KOPT-K1 (cell line): ENCODE data around the gene PID1.

Experiments
- H3K27ac ChIP-seq: fragments of 200-600 bp; sonication (generic); 2 replicates; pipeline ENCODE4 v1.5.1; 2016; ENCODE audit warnings: antibody characterized with exemption, mild to moderate bottlenecking, low read depth, low read length; ENCODE audit not compliant: poor library complexity, severe bottlenecking
- H3K36me3 ChIP-seq: fragments of 200-600 bp; sonication (generic); 2 replicates; pipeline ENCODE4 v1.5.1; 2017; ENCODE audit warnings: antibody characterized with exemption, mild to moderate bottlenecking, low read length, moderate library complexity; ENCODE audit not compliant: insufficient read depth
- H3K9me3 ChIP-seq: fragments of 200-600 bp; sonication (generic); 2 replicates; pipeline ENCODE4 v1.5.1; 2017; ENCODE audit warnings: antibody characterized with exemption, low read length, mild to moderate bottlenecking; ENCODE audit not compliant: insufficient read depth, poor library complexity, severe bottlenecking

The PID1 gene, protein sequence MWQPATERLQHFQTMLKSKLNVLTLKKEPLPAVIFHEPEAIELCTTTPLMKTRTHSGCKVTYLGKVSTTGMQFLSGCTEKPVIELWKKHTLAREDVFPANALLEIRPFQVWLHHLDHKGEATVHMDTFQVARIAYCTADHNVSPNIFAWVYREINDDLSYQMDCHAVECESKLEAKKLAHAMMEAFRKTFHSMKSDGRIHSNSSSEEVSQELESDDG

DNA sequence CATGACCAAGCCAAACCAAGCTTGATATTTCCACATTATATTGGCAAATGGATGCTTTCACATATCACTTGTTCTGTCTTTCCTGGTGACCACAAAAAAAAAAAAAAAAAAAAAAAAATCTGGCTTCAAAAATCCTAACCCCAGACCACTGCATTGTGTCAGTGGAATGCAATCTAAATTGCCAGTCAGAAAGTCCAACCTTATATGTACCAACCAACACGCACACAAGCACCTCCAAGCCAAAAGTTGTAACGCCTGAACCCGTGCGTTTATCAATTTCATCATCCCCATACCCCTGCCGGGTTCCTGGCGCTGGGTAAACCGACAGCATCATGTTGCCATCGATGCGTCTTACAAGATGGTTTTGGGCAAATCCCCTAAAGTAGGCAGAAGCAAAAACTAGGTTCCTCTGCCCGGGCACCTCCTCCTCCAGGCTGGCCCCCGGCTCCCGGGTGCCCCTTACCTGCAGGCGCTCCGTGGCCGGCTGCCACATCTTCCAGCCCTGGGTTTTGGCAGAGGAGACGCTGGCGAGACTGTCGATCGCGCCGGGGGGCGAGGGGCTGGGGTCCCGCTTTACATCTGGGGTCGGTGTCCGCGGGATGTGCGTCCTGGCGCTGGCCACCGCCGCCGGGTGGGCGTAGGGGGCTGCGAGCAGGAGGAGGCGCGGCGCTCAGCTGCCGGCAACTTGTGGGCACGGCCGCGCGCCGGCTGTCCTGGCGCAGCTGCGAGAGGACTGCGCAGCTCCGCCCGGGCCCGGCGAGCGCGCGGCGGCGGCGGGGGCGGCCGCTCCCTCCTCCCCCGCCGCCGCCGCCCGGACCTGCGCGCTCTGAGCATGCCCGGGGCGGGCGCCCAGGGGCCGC is at the start of gene PID1:
TSS of gene PID1 (minus strand) at position 737 of the 860 bp plus-strand sequence. CDS start at position 493, 244 bp downstream.
- no peaks in the 10 kb centered on the region for H3K36me3 ChIP-seq
- no peaks in the 10 kb centered on the region for H3K9me3 ChIP-seq
- H3K27ac ChIP-seq, result no peak within 1 kb of the TSS

DNA sequence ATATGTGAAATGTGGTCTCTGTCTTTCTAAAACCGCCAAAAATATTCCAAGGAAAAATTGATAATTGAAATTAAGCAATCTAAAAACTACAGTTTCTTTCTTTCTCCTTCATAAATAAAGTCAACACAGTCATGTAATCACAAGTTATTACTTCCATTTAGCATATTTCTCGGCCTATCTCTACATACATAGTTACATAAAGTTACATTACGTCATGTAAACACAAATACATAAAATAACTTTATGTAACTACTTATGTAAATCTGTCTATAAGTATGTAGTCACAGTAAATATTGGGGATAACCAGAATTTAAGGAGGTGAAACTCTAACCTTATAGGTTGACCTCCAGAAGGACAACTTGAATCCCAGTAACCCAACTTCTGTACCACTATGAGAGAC is 48.5 kb upstream of the PID1 start:
- Histone ChIP-seq H3K9me3 (no peaks in the 10 kb centered on the region), H3K36me3 (no peaks in the 10 kb centered on the region), H3K27ac (no peak overlapping the region)

DNA sequence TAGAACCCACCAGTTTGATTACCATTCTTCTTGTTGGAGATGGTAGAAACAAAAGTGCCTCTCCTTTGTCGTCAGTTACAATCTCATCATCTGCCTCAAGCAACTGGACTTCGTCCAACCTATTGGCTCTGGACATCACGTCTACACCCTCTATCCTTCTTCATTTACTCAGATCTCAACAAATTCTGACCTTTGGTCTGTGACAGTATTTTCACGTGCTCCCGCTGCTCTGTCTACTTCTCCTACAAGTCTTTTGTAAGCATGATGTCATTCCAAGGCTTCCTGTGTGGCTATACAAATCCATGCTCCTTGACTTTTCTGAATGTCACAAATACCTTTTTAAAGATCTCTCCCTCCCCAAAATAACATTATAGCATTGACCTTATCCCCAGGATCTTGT is 43.0 kb upstream of the PID1 start:
- no peak overlapping the region for H3K27ac ChIP-seq
- no peaks in the 10 kb centered on the region for H3K36me3 ChIP-seq
- H3K9me3 ChIP-seq, result no peaks in the 10 kb centered on the region

DNA sequence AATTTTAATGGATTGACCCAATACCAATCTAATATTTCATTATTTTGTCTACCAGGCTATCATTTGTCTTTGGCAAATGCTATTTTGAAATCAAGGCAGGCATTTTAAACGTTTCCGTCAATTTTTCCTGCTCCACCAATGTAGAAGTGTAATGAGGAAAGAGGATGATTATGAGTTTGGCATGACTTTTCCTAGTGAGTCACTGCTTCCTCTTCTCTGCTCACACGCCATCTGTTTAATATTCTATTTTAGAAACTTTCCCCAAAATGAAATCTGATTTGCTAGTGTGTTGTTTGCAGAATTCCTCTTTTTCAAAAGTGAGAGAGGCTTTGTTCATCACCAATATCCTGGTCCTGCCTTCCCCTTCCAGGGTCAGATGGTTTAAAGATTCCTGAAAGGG is 42.5 kb upstream of the PID1 start:
- H3K27ac ChIP-seq, result no peak overlapping the region

GRCh38 chr2:229301237-229301636 is 30.1 kb upstream of the PID1 start:
- no peaks in the 10 kb centered on the region for H3K9me3 ChIP-seq
- H3K36me3 ChIP-seq, result no peaks in the 10 kb centered on the region
- H3K27ac ChIP-seq, result no peak overlapping the region

More for the DNA sequence above, 42.5 kb upstream of the PID1 start:
- Histone ChIP-seq H3K9me3 (no peaks in the 10 kb centered on the region), H3K36me3 (no peaks in the 10 kb centered on the region)

DNA sequence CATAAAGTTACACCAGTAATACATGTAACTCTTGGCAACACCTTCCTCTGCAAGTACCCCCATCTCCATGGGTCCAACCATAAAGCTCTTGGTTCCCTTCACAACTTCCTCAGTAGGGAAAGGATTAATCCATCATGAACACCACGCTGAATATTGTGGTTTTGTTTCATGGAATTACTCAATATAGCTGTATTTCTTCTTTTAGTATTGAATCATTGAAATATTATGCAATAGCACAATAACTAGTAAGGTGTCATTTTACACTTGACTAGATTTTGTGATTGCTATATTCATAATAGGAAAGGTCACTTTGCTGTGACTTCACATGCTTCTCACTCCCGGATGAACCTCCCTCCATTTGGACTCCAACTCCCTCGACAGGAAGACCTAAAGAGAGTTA is 29.7 kb upstream of the PID1 start:
- no peak overlapping the region for H3K27ac ChIP-seq
- no peaks in the 10 kb centered on the region for H3K36me3 ChIP-seq
- no peaks in the 10 kb centered on the region for H3K9me3 ChIP-seq

DNA sequence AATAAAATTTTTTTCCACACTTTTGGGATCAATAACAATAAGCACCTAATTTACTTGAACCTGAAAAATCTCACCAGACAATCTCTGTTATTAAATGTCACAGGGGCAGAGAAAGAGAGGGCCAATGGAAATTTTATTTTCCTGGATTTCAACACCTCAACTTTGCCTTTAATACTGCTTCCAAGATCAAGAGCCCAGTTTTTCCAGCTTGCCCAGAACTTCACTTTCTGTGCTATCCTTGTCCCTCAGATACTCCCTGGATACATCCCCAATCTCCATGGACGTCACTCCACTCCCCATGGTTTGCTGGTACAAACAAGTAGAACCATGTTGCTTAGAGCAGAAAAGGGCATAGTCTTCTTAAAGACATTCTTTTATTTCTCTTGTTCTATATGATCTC is 29.3 kb upstream of the PID1 start:
- H3K27ac ChIP-seq, result no peak overlapping the region
- no peaks in the 10 kb centered on the region for H3K36me3 ChIP-seq
- H3K9me3 ChIP-seq, result no peaks in the 10 kb centered on the region

DNA sequence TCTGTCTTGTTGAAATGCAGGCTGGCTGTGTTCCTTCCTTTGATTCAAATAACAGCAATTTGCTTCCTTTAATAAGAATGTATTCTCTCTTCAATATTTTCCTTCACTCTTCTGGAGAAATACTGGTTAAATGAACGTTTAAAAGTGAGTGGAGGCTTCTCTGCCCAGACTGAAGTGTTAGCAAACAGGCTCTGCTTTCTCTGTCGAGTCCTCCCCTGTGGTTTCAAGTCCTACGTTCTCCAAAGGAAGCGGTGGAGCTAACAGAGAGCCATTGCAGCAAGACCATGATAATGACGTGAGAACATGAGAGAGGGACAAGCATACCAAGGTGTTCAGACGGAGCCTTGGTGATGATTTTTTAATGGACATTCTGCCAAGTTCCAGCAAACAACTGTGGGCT is 26.2 kb upstream of the PID1 start:
- Histone ChIP-seq H3K36me3 (no peaks in the 10 kb centered on the region), H3K9me3 (no peaks in the 10 kb centered on the region), H3K27ac (no peak overlapping the region)

DNA sequence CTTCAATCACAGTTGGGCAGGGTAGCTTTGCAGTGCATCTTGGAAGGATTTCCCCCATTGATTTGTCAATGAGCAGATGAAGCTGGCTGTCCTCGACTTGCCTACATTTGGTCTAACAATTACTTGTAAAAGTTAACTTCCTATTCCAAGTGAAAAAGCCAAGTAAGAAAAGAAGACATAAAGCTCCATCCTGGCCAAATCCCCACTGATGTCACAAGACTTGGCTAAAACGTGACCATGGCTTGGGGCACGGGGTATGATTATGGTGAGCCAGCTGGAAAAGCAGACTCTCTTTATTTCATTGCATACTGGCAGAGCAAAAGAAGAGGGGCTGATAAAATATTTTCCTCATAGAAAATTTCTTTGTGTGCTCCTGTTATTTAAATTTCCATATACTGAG is 25.4 kb upstream of the PID1 start:
- no peak overlapping the region for H3K27ac ChIP-seq
- no peaks in the 10 kb centered on the region for H3K9me3 ChIP-seq

GRCh38 chr2:229296016-229296415 is 24.9 kb upstream of the PID1 start:
- H3K36me3 ChIP-seq, result no peaks in the 10 kb centered on the region
- no peak overlapping the region for H3K27ac ChIP-seq

More for the DNA sequence above, 25.4 kb upstream of the PID1 start:
- no peaks in the 10 kb centered on the region for H3K36me3 ChIP-seq

DNA sequence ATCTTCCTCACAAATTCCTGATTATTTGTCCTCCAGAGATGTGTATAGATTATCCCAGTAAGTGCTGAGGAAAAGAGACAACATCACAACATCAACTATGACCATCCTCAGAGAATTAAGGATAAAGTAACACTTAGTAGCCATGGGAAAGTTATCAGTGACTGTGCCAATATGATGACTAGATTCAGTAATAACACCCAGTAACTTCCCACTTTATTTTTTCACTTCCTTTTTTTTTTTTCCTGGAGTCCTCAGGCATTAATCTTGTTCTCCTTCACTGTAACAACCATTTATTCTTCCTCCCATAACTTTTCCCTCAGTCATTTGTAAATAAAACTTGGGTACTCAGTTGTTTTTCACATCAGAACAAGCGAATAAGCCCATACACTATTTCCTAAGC is 16.7 kb upstream of the PID1 start:
- Histone ChIP-seq H3K36me3 (no peaks in the 10 kb centered on the region), H3K9me3 (no peaks in the 10 kb centered on the region), H3K27ac (no peak overlapping the region)

More at GRCh38 chr2:229296016-229296415, 24.9 kb upstream of the PID1 start:
- no peaks in the 10 kb centered on the region for H3K9me3 ChIP-seq

DNA sequence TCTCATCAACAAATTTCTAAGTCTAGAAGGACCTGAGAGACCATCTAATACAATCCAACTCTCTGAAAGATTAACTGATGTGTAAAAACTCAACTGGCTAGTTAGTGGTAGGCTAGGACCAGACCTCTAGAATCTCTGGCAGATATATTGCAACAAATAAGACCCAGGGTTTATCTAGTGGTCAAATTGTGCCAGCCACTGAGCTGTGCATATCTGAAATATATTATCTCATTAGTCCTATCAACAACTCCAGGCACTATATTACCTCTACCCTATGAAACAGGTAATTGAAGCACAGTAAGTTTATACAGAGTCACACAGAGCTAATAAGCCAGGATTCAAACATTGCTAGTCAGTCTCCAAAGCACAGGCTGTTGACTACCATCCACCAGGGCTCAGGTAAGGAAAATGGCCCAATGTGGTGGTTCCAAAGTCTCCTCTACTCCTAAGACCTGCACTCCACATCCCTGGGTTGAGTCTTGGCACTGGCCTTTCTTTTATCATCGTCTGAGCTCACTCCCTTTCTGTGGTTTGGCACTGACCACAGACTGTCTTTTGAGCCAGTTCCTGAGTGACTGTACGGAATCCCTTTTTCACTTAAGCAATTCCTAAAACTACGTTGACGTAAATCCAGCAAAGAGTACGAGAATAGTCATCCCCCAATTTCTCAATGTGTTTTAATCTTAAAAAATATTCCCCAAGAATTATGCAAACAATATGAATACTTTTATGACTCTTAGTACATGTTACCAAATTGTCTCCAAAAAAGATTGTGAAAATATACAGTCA is 11.9 kb upstream of the PID1 start:
- H3K27ac ChIP-seq, result no peak overlapping the region
- no peaks in the 10 kb centered on the region for H3K9me3 ChIP-seq
- no peaks in the 10 kb centered on the region for H3K36me3 ChIP-seq

DNA sequence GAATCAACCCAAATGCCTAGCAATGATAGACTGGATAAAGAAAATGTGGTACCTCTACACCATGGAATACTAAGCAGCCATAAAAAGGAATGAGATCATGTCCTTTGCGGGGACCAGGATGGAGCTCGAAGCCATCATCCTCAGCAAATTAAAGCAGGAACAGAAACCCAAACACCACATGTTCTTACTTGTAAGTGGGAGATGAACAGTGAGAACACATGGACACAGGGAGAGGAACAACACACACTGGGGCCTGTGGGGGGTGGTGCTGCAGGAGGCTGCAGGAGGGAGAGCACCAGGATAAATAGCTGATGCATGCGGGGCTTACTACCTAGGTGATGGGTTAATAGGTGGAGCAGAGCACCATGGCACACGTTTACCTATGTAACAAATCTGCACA is 8.4 kb upstream of the PID1 start:
- H3K9me3 ChIP-seq, result no peaks in the 10 kb centered on the region
- no peaks in the 10 kb centered on the region for H3K36me3 ChIP-seq
- H3K27ac ChIP-seq, result no peak overlapping the region

GRCh38 chr2:229275506-229275905 is 4.4 kb upstream of the PID1 start:
- Histone ChIP-seq H3K9me3 (no peaks in the 10 kb centered on the region), H3K36me3 (no peaks in the 10 kb centered on the region), H3K27ac (no peak overlapping the region)

- H3K27ac ChIP-seq, result no peak overlapping the region
- H3K36me3 ChIP-seq, result no peaks in the 10 kb centered on the region
- H3K9me3 ChIP-seq, result no peaks in the 10 kb centered on the region
Observed at GRCh38 chr2:229273723-229274338, 2.7 kb upstream of the PID1 start.
